A549 (cell line): ENCODE measurements around the gene OSBPL3. TPM values are rescaled to one million over a fixed set of nuclear protein-coding genes. Genes with fewer than 3 reads are reported as not detected.

Experiments used
- ATAC-seq, 2 experiments: fragments of 200-7000 bp in 1 of 2; fragments of >200 bp in 1 of 2; cut with Nextera tagmentation in 1 of 2; cut with Tn5 transposase in 1 of 2; 3 replicates each; pipeline versions ENCODE4 v1.8.0 to v1.9.1; 2018 to 2020; ENCODE audit warnings: mild to moderate bottlenecking in 1 of 2, moderate library complexity in 1 of 2
- CTCF ChIA-PET: fragments of 300-600 bp; sonication (Branson Sonifier 250); formaldehyde crosslinking; extraction: SDS; loops from one replicate; lab custom pipeline; 2021; ENCODE audit warnings: antibody characterized with exemption, inconsistent platforms; lab: Yijun Ruan, JAX
- POLR2A ChIA-PET: fragments of 350-600 bp; formaldehyde crosslinking; extraction: SDS; loops from one replicate; lab custom pipeline; 2021; ENCODE audit warnings: antibody characterized with exemption, inconsistent platforms; lab: Yijun Ruan, JAX
- DNase-seq, 2 experiments: peaks; one replicate each; pipeline versions ENCODE4 v3.0.0 to v3.0.0-alpha.2; 2011 to 2016; ENCODE audit warnings: low read depth in 1 of 2, low spot score in 1 of 2
- FAIRE-seq: peaks from 2 replicates; lab custom pipeline; 2011; peaks lifted over from hg19 to GRCh38; lab: Jason Lieb, UNC
- H3K27ac ChIP-seq, 2 experiments: fragments of >200 bp; sonication (Bioruptor Twin); formaldehyde crosslinking; 3 replicates each; pipeline ENCODE4 v1.5.1; 2016 to 2017
- H3K4me1 ChIP-seq: fragments of >200 bp; sonication (Bioruptor Twin); formaldehyde crosslinking; 3 replicates; pipeline ENCODE4 v1.6.1; 2016
- H3K4me2 ChIP-seq: fragments of >200 bp; sonication (Bioruptor Twin); formaldehyde crosslinking; 3 replicates; pipeline ENCODE4 v1.6.1; 2016
- H3K4me3 ChIP-seq: fragments of >200 bp; sonication (Bioruptor Twin); formaldehyde crosslinking; 3 replicates; pipeline ENCODE4 v1.5.1; 2016
- H3K9me3 ChIP-seq: fragments of >200 bp; sonication (Bioruptor Twin); formaldehyde crosslinking; 3 replicates; pipeline ENCODE4 v1.6.1; 2016
- E2F6 ChIP-seq: IDR thresholded peaks from 2 replicates; pipeline ENCODE4 v1.6.1; 2012; ENCODE audit warnings: low read depth, borderline replicate concordance
- ELK1 ChIP-seq: fragments of 150-350 bp; IDR thresholded peaks from 2 replicates; pipeline ENCODE4 v1.6.1; 2014; ENCODE audit warnings: low read depth, mild to moderate bottlenecking, low read length
- EP300 ChIP-seq, 2 experiments: fragments of >200 bp; sonication (Bioruptor Twin); formaldehyde crosslinking; IDR thresholded peaks; 2 replicates in 1 of 2; 3 replicates in 1 of 2; pipeline ENCODE4 v1.6.1; 2016 to 2017
- GATA3 ChIP-seq: IDR thresholded peaks from 2 replicates; pipeline ENCODE4 v1.6.1; 2012; ENCODE audit warnings: borderline replicate concordance
- HMGXB4 ChIP-seq: fragments of 250-450 bp; sonication (Bioruptor Pico); IDR thresholded peaks from 2 replicates; pipeline ENCODE4 v1.5.0; 2021; ENCODE audit warnings: mild to moderate bottlenecking, moderate library complexity, borderline replicate concordance
- HOXB5 ChIP-seq: fragments of 250-450 bp; sonication (Bioruptor Pico); IDR thresholded peaks from 2 replicates; pipeline ENCODE4 v1.5.0; 2020; ENCODE audit warnings: mild to moderate bottlenecking, moderate library complexity
- JUN ChIP-seq, 2 experiments: fragments of >200 bp; sonication (Bioruptor Twin); formaldehyde crosslinking; IDR thresholded peaks; 2 replicates in 1 of 2; 3 replicates in 1 of 2; pipeline ENCODE4 v1.6.1; 2016 to 2017
- NFE2L2 ChIP-seq: fragments of 150-350 bp; conservative IDR thresholded peaks from 2 replicates; pipeline ENCODE4 v1.6.1; 2014; ENCODE audit warnings: low read length
- PHF8 ChIP-seq: fragments of 200-600 bp; sonication (generic); IDR thresholded peaks from 2 replicates; pipeline ENCODE4 v1.6.1; 2016; ENCODE audit warnings: low read depth, mild to moderate bottlenecking, antibody characterized with exemption, moderate library complexity, borderline replicate concordance
- RAD21 ChIP-seq, 2 experiments: fragments of >200 bp in 1 of 2; sonication (Bioruptor Twin) in 1 of 2; formaldehyde crosslinking in 1 of 2; IDR thresholded peaks in 1 of 2; conservative IDR thresholded peaks in 1 of 2; 2 replicates in 1 of 2; 3 replicates in 1 of 2; pipeline ENCODE4 v1.6.1; 2012 to 2018; ENCODE audit warnings: inconsistent platforms in 1 of 2
- SMC3 ChIP-seq: fragments of >200 bp; sonication (Bioruptor Twin); formaldehyde crosslinking; IDR thresholded peaks from 3 replicates; pipeline ENCODE4 v1.6.1; 2018; ENCODE audit warnings: inconsistent platforms
- ZFP36 ChIP-seq: fragments of 450-650 bp; IDR thresholded peaks from 2 replicates; pipeline ENCODE4 v1.6.1; 2014; ENCODE audit warnings: borderline replicate concordance; ENCODE audit not compliant: partially characterized antibody
- WGBS: methylation state at CpG from one replicate; pipeline ENCODE4 v1.1.6; 2017; ENCODE audit errors: missing lambda C conversion rate; 5-methylcytosine and 5-hydroxymethylcytosine counted together
- polyA plus RNA-seq, 4 experiments: library from polyadenylated mRNA; depleted of rRNA in 3 of 4; stranded (reverse); fragments of >200 nt; fragmentation: RNase III in 1 of 4; extraction: RNeasy Plus Mini Kit Qiagen cat#74134 plus additional on column Dnase treatment in 1 of 4; gene quantifications; 2 replicates in 3 of 4; 3 replicates in 1 of 4; pipeline ENCODE4 v1.2.3, GENCODE V29; 2011 to 2017
- TF ChIP-seq, protein P1 (sequence below): fragments of >200 bp; sonication (Bioruptor Twin); formaldehyde crosslinking; IDR thresholded peaks from 3 replicates; pipeline ENCODE4 v1.5.1; 2016

OSBPL3 gene
- polyA plus RNA-seq, 2 of the 4 experiments (the other 2 are of a cell fraction) = 10.9 to 17.4 TPM

- H3K9me3 ChIP-seq = no peaks in the 10 kb centered on the region
- 24% methylated on average over 26 of the region's 26 CpGs for WGBS
- H3K4me2 ChIP-seq = peak overlapping the region; percentile 83
- H3K4me3 ChIP-seq = peak overlapping the region; percentile 75
- peak; percentile 34 to 38 for DNase-seq
- TF ChIP-seq EP300 (IDR thresholded peaks at IDR 0.05) (no peak), ELK1 (no peak), PHF8 (peak; percentile 39; the same call in 1 of the 2 replicates), JUN (IDR thresholded peaks at IDR 0.05) (peak in 1 of 2 experiments; percentile 44; a peak in 1 of 5 replicates)
- peaks cover 15% of the 10 kb centered on the region; the same call in 2 of the 3 replicates for H3K4me1 ChIP-seq
- POLR2A ChIA-PET = interaction anchor here (1.1 to 2.2 kb wide), 4 partner anchors 16 to 159 kb away, joined by 3 to 32 read pairs (median 4); partner anchors contain the start of gene CYCS
- no peak for FAIRE-seq
- ATAC-seq = peak; percentile 39 to 52; a peak in 3 of 6 replicates
- peak overlapping the region; percentile 81 to 90 for H3K27ac ChIP-seq
- CTCF ChIA-PET = interaction anchor here (0.5 to 7.3 kb wide), 15 partner anchors 9 to 173 kb away, joined by 3 to 76 read pairs (median 16); no protein-coding TSS in a partner anchor
Measured at GRCh38 chr7:24980534-24981170, 674 bp upstream of the OSBPL3 start.

DNA sequence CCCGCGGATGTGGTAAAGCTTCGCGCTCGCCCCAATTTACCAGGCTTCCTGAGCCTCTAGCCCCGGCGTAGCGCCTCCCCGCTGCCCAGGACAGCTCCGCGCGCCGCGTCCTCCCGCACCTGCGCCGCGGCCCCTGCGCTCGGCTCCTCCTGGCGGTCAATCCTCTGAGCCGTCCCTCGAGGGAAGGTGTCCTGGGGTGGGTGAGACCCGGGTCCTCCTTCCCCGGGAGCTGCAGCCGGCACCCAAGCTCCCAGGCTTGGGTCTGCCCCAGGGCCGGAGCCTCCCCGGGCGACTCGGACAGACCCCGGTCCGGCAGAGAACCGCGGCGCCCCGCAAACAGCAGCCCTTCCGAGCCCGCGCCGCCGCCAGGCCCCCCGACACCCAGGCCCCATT, 512 bp downstream of the OSBPL3 start:
- Histone ChIP-seq H3K4me3 (peak overlapping the region; percentile 75), H3K4me2 (peak overlapping the region; percentile 77), H3K27ac (peak overlapping the region; percentile 81 to 90), H3K9me3 (no peaks in the 10 kb centered on the region), H3K4me1 (peaks cover 15% of the 10 kb centered on the region; the same call in 2 of the 3 replicates)
- TF ChIP-seq, protein P1, sequence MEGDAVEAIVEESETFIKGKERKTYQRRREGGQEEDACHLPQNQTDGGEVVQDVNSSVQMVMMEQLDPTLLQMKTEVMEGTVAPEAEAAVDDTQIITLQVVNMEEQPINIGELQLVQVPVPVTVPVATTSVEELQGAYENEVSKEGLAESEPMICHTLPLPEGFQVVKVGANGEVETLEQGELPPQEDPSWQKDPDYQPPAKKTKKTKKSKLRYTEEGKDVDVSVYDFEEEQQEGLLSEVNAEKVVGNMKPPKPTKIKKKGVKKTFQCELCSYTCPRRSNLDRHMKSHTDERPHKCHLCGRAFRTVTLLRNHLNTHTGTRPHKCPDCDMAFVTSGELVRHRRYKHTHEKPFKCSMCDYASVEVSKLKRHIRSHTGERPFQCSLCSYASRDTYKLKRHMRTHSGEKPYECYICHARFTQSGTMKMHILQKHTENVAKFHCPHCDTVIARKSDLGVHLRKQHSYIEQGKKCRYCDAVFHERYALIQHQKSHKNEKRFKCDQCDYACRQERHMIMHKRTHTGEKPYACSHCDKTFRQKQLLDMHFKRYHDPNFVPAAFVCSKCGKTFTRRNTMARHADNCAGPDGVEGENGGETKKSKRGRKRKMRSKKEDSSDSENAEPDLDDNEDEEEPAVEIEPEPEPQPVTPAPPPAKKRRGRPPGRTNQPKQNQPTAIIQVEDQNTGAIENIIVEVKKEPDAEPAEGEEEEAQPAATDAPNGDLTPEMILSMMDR = peak; percentile 50; the same call in 2 of the 3 replicates
- no peak for TF ChIP-seq ZFP36
- TF ChIP-seq HMGXB4 (CRISPR knock-in tag) = peak; percentile 89
- TF ChIP-seq HOXB5 (CRISPR knock-in tag) = no peak
- no peak for TF ChIP-seq GATA3
- TF ChIP-seq RAD21 (conservative IDR thresholded peaks at IDR 0.05 in 1 of 2, IDR thresholded peaks at IDR 0.05 in 1 of 2) = peak; percentile 35 to 50; a peak in 4 of 5 replicates
- TF ChIP-seq E2F6 = 0 out of 2 replicates have a peak, but pooled peaks have one; percentile 25
- no peak for TF ChIP-seq NFE2L2
- TF ChIP-seq SMC3 = peak; percentile 66
- 4% methylated on average over 17 of the region's 42 CpGs for WGBS
- DNase-seq = peak; percentile 63 to 66
- no peak for FAIRE-seq
- ATAC-seq = peak; percentile 75 to 85
- CTCF ChIA-PET = interaction anchor here (0.7 to 7.3 kb wide), 59 partner anchors 9 to 407 kb away, joined by 3 to 76 read pairs (median 5); no protein-coding TSS in a partner anchor
- POLR2A ChIA-PET = interaction anchor here (0.6 to 2.2 kb wide), 10 partner anchors 15 to 158 kb away, joined by 3 to 32 read pairs (median 4); partner anchors contain the start of gene CYCS
